Right atrium auricular region (tissue), 2 donors: ENCODE data around the gene DUT. TPM values are rescaled to one million over a fixed set of nuclear protein-coding genes. Genes with fewer than 3 reads are reported as not detected.
A peak's percentile ranks its signal among the peaks of the same experiment; 100 is the strongest.

Source experiments
- DNase-seq: peaks from one replicate; pipeline ENCODE4 v3.0.0-alpha.2; 2019; ENCODE audit warnings: low spot score
- H3K27ac ChIP-seq, 2 donors: fragments of 200-600 bp; sonication (generic); 1 replicate in 1 of 2; 2 replicates in 1 of 2; pipeline ENCODE4 v1.5.1; 2016 to 2019
- H3K27me3 ChIP-seq, 2 donors: fragments of 200-600 bp; sonication (generic); one replicate each; pipeline versions ENCODE4 v1.5.1 to v1.6.0; 2017 to 2019
- H3K36me3 ChIP-seq: fragments of 200-600 bp; sonication (generic); one replicate; pipeline ENCODE4 v1.5.1; 2016
- H3K4me1 ChIP-seq, 2 donors: fragments of 200-600 bp; sonication (generic); one replicate each; pipeline versions ENCODE4 v1.5.1 to v1.6.0; 2017 to 2019
- H3K4me3 ChIP-seq, 2 donors: fragments of 200-600 bp; sonication (generic); 1 replicate in 1 of 2; 2 replicates in 1 of 2; pipeline ENCODE4 v1.5.1; 2017 to 2019; ENCODE audit warnings: mild to moderate bottlenecking in 1 of 2, moderate library complexity in 1 of 2
- H3K9me3 ChIP-seq, 2 donors: fragments of 200-600 bp; sonication (generic); one replicate each; pipeline ENCODE4 v1.5.1; 2019
- total RNA-seq, 2 donors: library from RNA; depleted of rRNA; stranded (reverse); fragments of >200 nt; gene quantifications; one replicate each; pipeline ENCODE4 v1.1.0, GENCODE V29; 2016
- TF ChIP-seq, protein P1 (sequence below), 2 donors: fragments of 200-600 bp; sonication (generic); IDR thresholded peaks; one replicate each; pipeline ENCODE4 v1.5.1; 2019; ENCODE audit warnings: antibody characterized with exemption in 2 of 2

Gene DUT
- total RNA-seq, 2 donors from 2014 or later, result 64.5 to 109 TPM

DNA sequence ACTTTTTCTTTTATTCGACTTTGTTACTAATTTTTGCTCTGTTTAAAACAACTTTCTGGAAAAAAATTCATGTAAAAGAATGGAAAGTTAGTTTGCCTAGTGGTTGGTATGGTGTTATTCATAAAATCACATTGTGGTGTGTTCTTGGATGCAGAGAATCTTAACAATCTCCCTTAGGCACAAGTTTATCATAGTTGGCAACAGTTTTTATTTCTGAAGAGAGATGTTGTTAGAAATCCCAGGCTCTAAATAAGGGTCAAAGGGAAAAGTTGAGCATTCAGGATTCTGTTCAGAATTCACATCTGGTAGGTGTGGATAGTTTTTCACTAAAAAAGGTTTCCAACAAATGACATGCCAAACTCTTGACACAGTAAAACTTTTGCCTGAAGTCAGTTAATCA, 6.4 kb downstream of the DUT start:
- H3K36me3 ChIP-seq, result peaks cover 28% of the 10 kb centered on the region
- no peak for DNase-seq
- H3K9me3 ChIP-seq, result no peaks in the 10 kb centered on the region
- no peak overlapping the region for H3K27ac ChIP-seq
- H3K4me1 ChIP-seq, result peaks cover 0 to 2% of the 10 kb centered on the region in 2 donors
- TF ChIP-seq, protein P1, sequence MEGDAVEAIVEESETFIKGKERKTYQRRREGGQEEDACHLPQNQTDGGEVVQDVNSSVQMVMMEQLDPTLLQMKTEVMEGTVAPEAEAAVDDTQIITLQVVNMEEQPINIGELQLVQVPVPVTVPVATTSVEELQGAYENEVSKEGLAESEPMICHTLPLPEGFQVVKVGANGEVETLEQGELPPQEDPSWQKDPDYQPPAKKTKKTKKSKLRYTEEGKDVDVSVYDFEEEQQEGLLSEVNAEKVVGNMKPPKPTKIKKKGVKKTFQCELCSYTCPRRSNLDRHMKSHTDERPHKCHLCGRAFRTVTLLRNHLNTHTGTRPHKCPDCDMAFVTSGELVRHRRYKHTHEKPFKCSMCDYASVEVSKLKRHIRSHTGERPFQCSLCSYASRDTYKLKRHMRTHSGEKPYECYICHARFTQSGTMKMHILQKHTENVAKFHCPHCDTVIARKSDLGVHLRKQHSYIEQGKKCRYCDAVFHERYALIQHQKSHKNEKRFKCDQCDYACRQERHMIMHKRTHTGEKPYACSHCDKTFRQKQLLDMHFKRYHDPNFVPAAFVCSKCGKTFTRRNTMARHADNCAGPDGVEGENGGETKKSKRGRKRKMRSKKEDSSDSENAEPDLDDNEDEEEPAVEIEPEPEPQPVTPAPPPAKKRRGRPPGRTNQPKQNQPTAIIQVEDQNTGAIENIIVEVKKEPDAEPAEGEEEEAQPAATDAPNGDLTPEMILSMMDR (IDR thresholded peaks at IDR 0.05), result no peak
- H3K27me3 ChIP-seq, result no peaks in the 10 kb centered on the region
- no peak overlapping the region for H3K4me3 ChIP-seq

DNA sequence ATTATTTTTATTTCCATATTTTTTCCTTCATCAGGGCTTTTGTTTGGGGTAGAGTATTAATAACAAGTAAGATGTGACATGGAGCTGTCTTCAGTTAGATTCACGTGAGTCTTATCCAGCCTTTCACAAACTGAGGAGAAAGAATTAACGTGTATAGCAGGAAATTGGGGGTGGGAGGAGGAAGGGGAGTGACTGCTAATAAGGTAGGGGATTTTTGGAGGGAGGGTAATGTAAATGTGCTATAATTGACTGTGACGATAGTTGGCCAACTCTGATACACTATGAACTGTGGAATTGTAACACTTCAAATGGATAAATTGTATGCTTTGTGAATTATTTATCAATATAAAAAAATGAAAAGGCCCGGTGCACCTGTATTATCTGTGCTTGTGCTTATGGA, 8.9 kb downstream of the DUT start:
- no peaks in the 10 kb centered on the region for H3K4me1 ChIP-seq
- peaks cover 32% of the 10 kb centered on the region for H3K36me3 ChIP-seq
- TF ChIP-seq, protein P1 (IDR thresholded peaks at IDR 0.05), result no peak
- H3K4me3 ChIP-seq, result no peak overlapping the region
- no peak overlapping the region for H3K27ac ChIP-seq
- no peak for DNase-seq
- no peaks in the 10 kb centered on the region for H3K9me3 ChIP-seq
- no peaks in the 10 kb centered on the region for H3K27me3 ChIP-seq

DNA sequence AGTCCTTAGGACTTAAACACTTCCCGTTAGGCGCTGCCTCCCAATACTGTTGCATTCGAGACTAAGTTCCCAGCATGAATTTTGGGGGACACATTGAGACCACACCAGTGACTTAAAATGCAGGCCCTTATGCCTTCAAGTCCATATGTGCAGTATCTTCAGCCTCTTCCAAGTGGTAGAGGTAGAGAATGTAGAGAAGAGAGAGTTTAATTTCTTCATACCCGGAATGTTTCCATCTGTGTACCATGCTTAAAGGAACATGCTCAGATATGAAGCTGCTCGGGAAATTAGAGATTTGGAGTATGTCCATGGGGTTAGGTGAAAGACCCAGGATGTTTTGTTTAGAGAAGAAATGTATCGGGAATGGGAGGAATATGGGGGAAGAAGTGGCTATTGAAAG, 12.6 kb downstream of the DUT start:
- Histone ChIP-seq H3K36me3 (peaks cover 27% of the 10 kb centered on the region), H3K27ac (no peak overlapping the region), H3K9me3 (no peaks in the 10 kb centered on the region), H3K4me3 (no peak overlapping the region), H3K27me3 (no peaks in the 10 kb centered on the region), H3K4me1 (no peaks in the 10 kb centered on the region)
- TF ChIP-seq, protein P1 (IDR thresholded peaks at IDR 0.05), result no peak
- DNase-seq, result no peak

DNA sequence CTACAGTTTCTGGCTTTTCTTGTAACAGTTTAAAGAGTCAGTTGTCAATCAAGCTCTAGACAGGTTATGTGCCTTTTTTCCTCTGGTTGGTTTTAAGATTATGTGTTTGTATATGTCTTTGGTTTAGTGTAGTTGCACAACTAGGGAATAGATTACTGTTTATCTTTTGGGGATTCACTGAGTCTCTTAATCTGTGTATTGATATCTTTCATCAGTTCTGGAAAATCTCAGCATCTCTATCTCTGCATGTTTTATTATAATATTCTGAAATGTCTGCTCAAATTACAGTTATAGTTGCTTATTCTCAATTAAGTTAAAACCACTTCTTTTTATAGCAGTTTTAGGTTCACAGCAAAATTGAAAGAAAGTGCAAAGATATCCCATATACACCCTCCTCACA, 14.3 kb downstream of the DUT start:
- Histone ChIP-seq H3K9me3 (no peaks in the 10 kb centered on the region), H3K27me3 (no peaks in the 10 kb centered on the region), H3K4me1 (no peaks in the 10 kb centered on the region), H3K4me3 (no peak overlapping the region), H3K27ac (no peak overlapping the region), H3K36me3 (peaks cover 17% of the 10 kb centered on the region)
- TF ChIP-seq, protein P1 (IDR thresholded peaks at IDR 0.05), result no peak
- no peak for DNase-seq

DNA sequence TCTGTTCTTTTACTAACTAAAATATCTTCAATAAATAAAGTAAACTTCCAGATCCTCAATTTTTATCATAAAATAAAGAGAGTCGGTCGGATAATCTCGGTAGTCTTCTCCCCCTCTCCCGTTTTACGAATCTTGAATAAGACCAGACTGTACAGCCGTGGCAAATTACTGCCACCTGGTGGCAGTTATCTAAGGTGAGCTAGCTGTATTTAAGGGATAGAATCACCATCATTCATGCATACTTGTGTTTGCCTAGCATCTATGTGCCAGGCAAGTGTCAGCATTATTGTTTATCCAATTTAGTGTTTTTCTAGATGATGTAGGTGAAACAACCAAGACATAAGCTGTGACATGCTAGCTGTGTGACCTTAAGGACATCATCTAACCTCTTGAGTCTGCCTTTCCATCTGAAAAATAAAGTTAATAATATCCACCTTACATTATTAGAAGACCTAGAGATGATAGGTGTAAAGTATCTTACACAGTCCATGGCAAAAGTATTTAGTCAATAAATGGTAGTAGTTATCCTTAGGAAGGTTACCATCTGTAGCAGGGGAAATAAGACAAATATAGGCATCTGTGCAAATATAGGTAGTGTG, 21.3 kb downstream of the DUT start:
- Histone ChIP-seq H3K27ac (no peak overlapping the region), H3K36me3 (no peaks in the 10 kb centered on the region), H3K27me3 (no peaks in the 10 kb centered on the region), H3K4me1 (no peaks in the 10 kb centered on the region), H3K4me3 (no peak overlapping the region), H3K9me3 (no peaks in the 10 kb centered on the region)
- TF ChIP-seq, protein P1 (IDR thresholded peaks at IDR 0.05), result peak; percentile 67 to 80
- DNase-seq, result no peak

DNA sequence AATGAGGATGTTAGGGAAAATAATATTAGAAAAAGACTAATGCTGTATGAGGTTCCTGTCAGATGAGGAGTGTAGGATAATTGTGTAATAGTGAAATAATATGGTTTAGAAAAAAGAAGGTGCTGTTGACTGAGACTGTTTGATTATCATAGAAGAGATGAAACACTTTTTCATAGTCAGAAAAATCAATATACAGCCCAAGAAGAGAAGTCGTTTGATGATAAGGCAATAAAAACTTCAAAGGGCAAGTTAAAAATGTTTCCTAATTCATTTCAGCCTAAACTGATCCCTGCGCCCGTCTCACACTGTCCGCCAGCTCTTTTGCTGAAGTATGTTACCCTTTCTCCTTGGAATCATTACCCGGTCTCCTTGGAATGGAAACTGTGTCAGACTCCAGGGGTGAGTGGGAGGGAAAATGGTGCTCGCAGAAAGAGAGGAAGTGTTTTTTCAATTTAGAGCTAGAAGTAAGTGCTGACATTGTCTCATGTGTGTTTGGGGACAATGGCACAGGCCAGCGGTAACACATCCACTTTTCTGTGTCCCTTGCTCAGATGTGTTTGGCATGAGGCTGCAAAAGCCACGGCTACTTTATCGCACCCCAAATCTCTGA, 23.6 kb downstream of the DUT start:
- Histone ChIP-seq H3K36me3 (no peaks in the 10 kb centered on the region), H3K27me3 (no peaks in the 10 kb centered on the region), H3K9me3 (no peaks in the 10 kb centered on the region), H3K4me1 (peaks cover 0 to 11% of the 10 kb centered on the region in 2 donors), H3K27ac (peak overlapping the region in 1 of 2 donors; percentile 4), H3K4me3 (no peak overlapping the region)
- TF ChIP-seq, protein P1 (IDR thresholded peaks at IDR 0.05), result no peak
- DNase-seq, result no peak
